GM18499 (cell line): ENCODE data around the gene SLC23A3.
"Not testable (repeated sequence)": the region's sequence is repeated elsewhere in the genome, so short reads cannot be mapped to it uniquely, and the experiment has no call there.

Experiments
- ATAC-seq: cut with Tn5 transposase; IDR thresholded peaks from one replicate; pipeline ENCODE4 v1.9.1; 2021; ENCODE audit warnings: moderate number of reproducible peaks; ENCODE audit not compliant: insufficient read depth, unreplicated experiment

Gene SLC23A3

GRCh38 chr2:219205981-219206327, 36.1 kb upstream of the SLC23A3 start:
- no peak for ATAC-seq

GRCh38 chr2:219205165-219205538, 35.3 kb upstream of the SLC23A3 start:
- ATAC-seq: no peak

GRCh38 chr2:219204425-219205164, 34.8 kb upstream of the SLC23A3 start:
- ATAC-seq: no peak

- not testable (repeated sequence) for ATAC-seq
Measured at GRCh38 chr2:219201331-219201730, 31.5 kb upstream of the SLC23A3 start.

- ATAC-seq: not testable (repeated sequence)
Measured at GRCh38 chr2:219200502-219201326, 30.9 kb upstream of the SLC23A3 start.

GRCh38 chr2:219199470-219200211, 29.8 kb upstream of the SLC23A3 start:
- ATAC-seq: no peak

GRCh38 chr2:219198974-219199373, 29.1 kb upstream of the SLC23A3 start:
- ATAC-seq: no peak

- no peak for ATAC-seq
Measured at GRCh38 chr2:219197388-219197787, 27.6 kb upstream of the SLC23A3 start.

- ATAC-seq: no peak
Measured at GRCh38 chr2:219186754-219187456, 17.1 kb upstream of the SLC23A3 start.

- ATAC-seq: no peak
Measured at GRCh38 chr2:219184121-219184520, 14.3 kb upstream of the SLC23A3 start.

- no peak for ATAC-seq
Measured at GRCh38 chr2:219183151-219183772, 13.4 kb upstream of the SLC23A3 start.

- no peak for ATAC-seq
Measured at GRCh38 chr2:219182331-219183150, 12.7 kb upstream of the SLC23A3 start.

GRCh38 chr2:219181531-219181930, 11.7 kb upstream of the SLC23A3 start:
- ATAC-seq: no peak

GRCh38 chr2:219180961-219181360, 11.1 kb upstream of the SLC23A3 start:
- ATAC-seq: no peak

- no peak for ATAC-seq
Measured at GRCh38 chr2:219179601-219180465, 10.0 kb upstream of the SLC23A3 start.

GRCh38 chr2:219178377-219179175, 8.7 kb upstream of the SLC23A3 start:
- no peak for ATAC-seq

GRCh38 chr2:219177552-219178376, 7.9 kb upstream of the SLC23A3 start, which contains the start of gene RETREG2:
TSS of gene RETREG2 (plus strand) at chr2:219178275. CDS start at chr2:219178353, 78 bp downstream.
- no peak for ATAC-seq
